ENCODE measurements around the gene TGM4.

Gene TGM4

GRCh38 chr3:44957986-44958385, 83.6 kb downstream of the TGM4 start:
- no peak for DNase-seq

- no peak for DNase-seq
Observed at GRCh38 chr3:44958386-44958785, 84.0 kb downstream of the TGM4 start.

- DNase-seq: no peak
Observed at GRCh38 chr3:44960387-44961026, 86.1 kb downstream of the TGM4 start.

GRCh38 chr3:44961888-44962287, 87.5 kb downstream of the TGM4 start:
- no peak for DNase-seq

- no peak for DNase-seq
Observed at GRCh38 chr3:44962621-44963393, 88.4 kb downstream of the TGM4 start.

GRCh38 chr3:44963571-44964325, 89.3 kb downstream of the TGM4 start:
- no peak for DNase-seq

All from activated CD4-positive, alpha-beta T cell treated with anti-CD3 and anti-CD28 coated beads, Interleukin-2, amount 50 U/mL, for 4 hours (primary cell).